Left ventricle myocardium inferior (tissue), 1 donor: Measurements from ENCODE around the gene EHD4. TPM values are rescaled to one million over a fixed set of nuclear protein-coding genes. Genes with fewer than 3 reads are reported as not detected.

Source experiments
- DNase-seq: peaks from one replicate; pipeline ENCODE4 v3.0.0-alpha.2; 2020
- H3K27ac ChIP-seq: fragments of 200-600 bp; replicated peaks from 2 replicates; pipeline ENCODE4 v1.8.0; 2021
- H3K27me3 ChIP-seq: fragments of 200-600 bp; 2 replicates; pipeline ENCODE4 v1.8.0; 2021; ENCODE audit warnings: low read depth
- H3K36me3 ChIP-seq: fragments of 200-600 bp; 2 replicates; pipeline ENCODE4 v1.8.0; 2021
- H3K4me1 ChIP-seq: fragments of 200-600 bp; 2 replicates; pipeline ENCODE4 v1.8.0; 2021
- H3K4me3 ChIP-seq: fragments of 200-600 bp; 2 replicates; pipeline ENCODE4 v1.8.0; 2021; ENCODE audit warnings: mild to moderate bottlenecking, moderate library complexity
- H3K9me3 ChIP-seq: fragments of 200-600 bp; replicated peaks from 2 replicates; pipeline ENCODE4 v1.8.0; 2021
- CTCF ChIP-seq: fragments of 200-600 bp; IDR thresholded peaks from 2 replicates; pipeline ENCODE4 v1.8.0; 2021; ENCODE audit warnings: antibody characterized with exemption, mild to moderate bottlenecking, borderline replicate concordance
- intact Hi-C: fragments of 100-400 bp; cut with micrococcal nuclease; formaldehyde crosslinking; loops from one replicate; pipeline ENCODE4 v1.11.0; 2022
- total RNA-seq: library from RNA; stranded (reverse); fragmentation: NEBNext Ultra II Directional; extraction: Animal tissue kit (Norgen Biotek cat#: 25700); gene quantifications from one replicate; pipeline ENCODE4 v1.2.1, GENCODE V29; 2021
- donor health status: DM: no; HTN: yes; CAD: no; lungs with severe emphysema.

EHD4 gene
- total RNA-seq, 1 donor from 2014 or later = 46.4 TPM

GRCh38 chr15:41881920-41882688 is 90.3 kb downstream of the EHD4 start:
- intact Hi-C loops = no loop called here
- TF ChIP-seq CTCF = no peak
- H3K36me3 ChIP-seq = no peaks in the 10 kb centered on the region
- H3K27me3 ChIP-seq = peaks cover 27% of the 10 kb centered on the region
- peak overlapping the region; percentile 59 for H3K4me3 ChIP-seq
- no peak for DNase-seq
- peak overlapping the region; percentile 79 for H3K27ac ChIP-seq
- no peaks in the 10 kb centered on the region for H3K9me3 ChIP-seq
- H3K4me1 ChIP-seq = peaks cover 34% of the 10 kb centered on the region

GRCh38 chr15:41881550-41881919 is 90.8 kb downstream of the EHD4 start:
- H3K36me3 ChIP-seq = no peaks in the 10 kb centered on the region
- H3K27ac ChIP-seq = peak overlapping the region; percentile 79
- TF ChIP-seq CTCF = no peak
- peak overlapping the region; percentile 59 for H3K4me3 ChIP-seq
- intact Hi-C loops = no loop called here
- no peaks in the 10 kb centered on the region for H3K9me3 ChIP-seq
- peaks cover 34% of the 10 kb centered on the region for H3K4me1 ChIP-seq
- H3K27me3 ChIP-seq = peaks cover 27% of the 10 kb centered on the region
- no peak for DNase-seq

GRCh38 chr15:41881086-41881485 is 91.3 kb downstream of the EHD4 start:
- H3K36me3 ChIP-seq = no peaks in the 10 kb centered on the region
- intact Hi-C loops = no loop called here

GRCh38 chr15:41880156-41880877 is 92.0 kb downstream of the EHD4 start:
- Histone ChIP-seq H3K4me1 (peaks cover 34% of the 10 kb centered on the region), H3K36me3 (no peaks in the 10 kb centered on the region), H3K9me3 (no peaks in the 10 kb centered on the region), H3K27me3 (peaks cover 27% of the 10 kb centered on the region), H3K4me3 (no peak overlapping the region), H3K27ac (no peak overlapping the region)
- intact Hi-C loops = no loop called here
- no peak for DNase-seq
- no peak for TF ChIP-seq CTCF

More at GRCh38 chr15:41881086-41881485, 91.3 kb downstream of the EHD4 start:
- no peaks in the 10 kb centered on the region for H3K9me3 ChIP-seq
- H3K4me3 ChIP-seq = no peak overlapping the region
- no peak for DNase-seq
- peak overlapping the region; percentile 79 for H3K27ac ChIP-seq
- no peak for TF ChIP-seq CTCF
- H3K4me1 ChIP-seq = peaks cover 34% of the 10 kb centered on the region
- peaks cover 27% of the 10 kb centered on the region for H3K27me3 ChIP-seq

- DNase-seq = no peak
- intact Hi-C loops = no loop called here
- H3K9me3 ChIP-seq = no peaks in the 10 kb centered on the region
Observed at GRCh38 chr15:41879321-41879845, 93.0 kb downstream of the EHD4 start.

More at GRCh38 chr15:41879321-41879845, 93.0 kb downstream of the EHD4 start:
- Histone ChIP-seq H3K27me3 (peaks cover 27% of the 10 kb centered on the region), H3K36me3 (no peaks in the 10 kb centered on the region), H3K27ac (no peak overlapping the region), H3K4me3 (no peak overlapping the region), H3K4me1 (peaks cover 34% of the 10 kb centered on the region)
- TF ChIP-seq CTCF = no peak
